ENCODE data around the gene ZBTB20.
"Not testable (repeated sequence)": the region's sequence is repeated elsewhere in the genome, so short reads cannot be mapped to it uniquely, and the experiment has no call there.

ZBTB20 gene

DNA sequence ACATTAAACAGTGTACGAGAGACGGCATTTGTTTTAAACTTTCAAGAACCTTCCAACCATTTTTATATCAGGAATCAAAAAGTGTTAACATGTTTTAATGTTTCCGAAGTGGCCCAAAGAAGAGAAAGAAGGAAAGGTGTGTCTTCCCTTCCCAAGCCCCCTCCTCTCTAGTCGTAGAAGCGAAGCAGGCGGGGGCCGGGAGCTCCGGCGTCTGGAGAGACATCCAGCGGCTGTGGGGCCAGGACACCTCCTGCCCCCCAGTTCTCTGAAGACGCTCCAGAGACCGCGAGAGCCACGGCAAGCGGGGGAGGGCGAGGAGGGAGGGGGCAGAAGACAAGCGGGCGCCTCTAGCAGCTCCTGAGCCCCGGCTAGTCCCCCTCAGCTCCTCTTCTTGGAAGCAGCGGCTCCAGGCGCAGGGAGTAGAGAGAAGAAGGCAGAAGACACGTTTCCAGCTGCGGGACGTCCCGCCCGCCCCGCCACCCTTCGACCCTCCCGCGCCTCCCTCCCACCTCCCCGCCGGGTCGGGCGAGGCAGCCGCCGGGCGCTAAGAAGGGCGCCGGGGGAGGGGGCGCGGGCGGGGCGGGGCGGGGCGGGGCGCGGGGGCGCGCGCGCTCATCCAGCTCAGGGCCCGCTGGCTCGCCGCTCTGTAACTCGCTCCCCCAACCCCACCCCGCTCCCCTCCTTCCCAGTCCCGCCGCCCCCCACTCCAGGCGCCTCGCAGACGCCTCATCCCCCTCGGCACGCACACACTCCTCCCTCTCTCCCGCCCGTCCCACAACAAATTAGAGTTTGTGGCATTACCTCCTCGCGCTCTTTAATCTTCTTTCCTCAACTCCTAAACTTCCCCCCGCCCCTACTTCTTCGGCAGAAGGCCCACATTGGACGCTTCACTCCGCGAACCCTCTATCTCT is at the start of gene ZBTB20:
TSS of gene ZBTB20 (minus strand) at position 871 of the 911 bp plus-strand sequence.
- TF ChIP-seq, protein P1, sequence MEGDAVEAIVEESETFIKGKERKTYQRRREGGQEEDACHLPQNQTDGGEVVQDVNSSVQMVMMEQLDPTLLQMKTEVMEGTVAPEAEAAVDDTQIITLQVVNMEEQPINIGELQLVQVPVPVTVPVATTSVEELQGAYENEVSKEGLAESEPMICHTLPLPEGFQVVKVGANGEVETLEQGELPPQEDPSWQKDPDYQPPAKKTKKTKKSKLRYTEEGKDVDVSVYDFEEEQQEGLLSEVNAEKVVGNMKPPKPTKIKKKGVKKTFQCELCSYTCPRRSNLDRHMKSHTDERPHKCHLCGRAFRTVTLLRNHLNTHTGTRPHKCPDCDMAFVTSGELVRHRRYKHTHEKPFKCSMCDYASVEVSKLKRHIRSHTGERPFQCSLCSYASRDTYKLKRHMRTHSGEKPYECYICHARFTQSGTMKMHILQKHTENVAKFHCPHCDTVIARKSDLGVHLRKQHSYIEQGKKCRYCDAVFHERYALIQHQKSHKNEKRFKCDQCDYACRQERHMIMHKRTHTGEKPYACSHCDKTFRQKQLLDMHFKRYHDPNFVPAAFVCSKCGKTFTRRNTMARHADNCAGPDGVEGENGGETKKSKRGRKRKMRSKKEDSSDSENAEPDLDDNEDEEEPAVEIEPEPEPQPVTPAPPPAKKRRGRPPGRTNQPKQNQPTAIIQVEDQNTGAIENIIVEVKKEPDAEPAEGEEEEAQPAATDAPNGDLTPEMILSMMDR (conservative IDR thresholded peaks at IDR 0.05; ENCODE audit: low read depth, low read length) = no peak
- peak within 1 kb of the TSS; percentile 71 for H3K4me3 ChIP-seq (ENCODE audit: low read length)
- DNase-seq (ENCODE audit: low read depth) = peak; percentile 31

DNA sequence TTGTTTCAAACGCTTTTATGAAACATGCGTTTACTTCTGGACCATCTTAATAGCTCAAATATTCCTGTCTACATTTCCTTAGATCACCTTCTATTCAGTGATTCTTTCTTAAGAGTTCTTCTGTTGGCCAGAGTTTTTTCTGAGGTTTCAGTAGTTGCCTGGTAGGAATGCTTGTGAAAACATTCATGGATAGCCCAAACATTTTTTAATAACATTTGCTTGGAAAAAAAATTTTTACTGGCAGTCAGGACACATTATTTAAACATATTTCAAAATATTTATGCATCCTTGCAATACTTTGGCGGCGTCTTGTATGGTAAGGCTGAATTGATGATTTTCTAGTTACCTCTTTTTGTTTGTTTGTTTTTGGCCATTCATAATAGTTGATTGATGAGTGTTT is 47.4 kb upstream of the ZBTB20 start:
- TF ChIP-seq, protein P1 (conservative IDR thresholded peaks at IDR 0.05; ENCODE audit: low read depth, low read length) = no peak
- no peak overlapping the region for H3K4me3 ChIP-seq (ENCODE audit: low read length)
- DNase-seq (ENCODE audit: low read depth) = no peak

DNA sequence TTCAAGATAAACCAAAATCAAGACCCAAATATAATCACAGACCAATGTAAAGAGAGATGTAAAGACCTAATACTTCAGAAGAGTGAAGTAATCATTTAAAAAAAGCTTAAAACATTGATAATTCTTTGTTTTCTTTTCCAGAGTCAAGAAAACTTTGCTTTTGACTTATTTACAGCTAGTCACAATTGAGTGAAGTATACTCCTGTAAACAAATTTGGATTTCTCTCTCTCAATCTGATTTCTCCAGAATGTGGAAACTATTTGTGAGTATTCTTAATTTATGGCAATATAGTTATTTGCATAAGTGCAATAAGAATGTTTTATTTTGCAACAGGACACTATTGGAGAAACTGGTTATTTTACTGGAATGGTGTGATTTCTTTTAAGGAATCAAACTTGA is 43.7 kb upstream of the ZBTB20 start:
- no peak for DNase-seq (ENCODE audit: low read depth)
- TF ChIP-seq, protein P1 (conservative IDR thresholded peaks at IDR 0.05; ENCODE audit: low read depth, low read length) = no peak
- no peak overlapping the region for H3K4me3 ChIP-seq (ENCODE audit: low read length)

DNA sequence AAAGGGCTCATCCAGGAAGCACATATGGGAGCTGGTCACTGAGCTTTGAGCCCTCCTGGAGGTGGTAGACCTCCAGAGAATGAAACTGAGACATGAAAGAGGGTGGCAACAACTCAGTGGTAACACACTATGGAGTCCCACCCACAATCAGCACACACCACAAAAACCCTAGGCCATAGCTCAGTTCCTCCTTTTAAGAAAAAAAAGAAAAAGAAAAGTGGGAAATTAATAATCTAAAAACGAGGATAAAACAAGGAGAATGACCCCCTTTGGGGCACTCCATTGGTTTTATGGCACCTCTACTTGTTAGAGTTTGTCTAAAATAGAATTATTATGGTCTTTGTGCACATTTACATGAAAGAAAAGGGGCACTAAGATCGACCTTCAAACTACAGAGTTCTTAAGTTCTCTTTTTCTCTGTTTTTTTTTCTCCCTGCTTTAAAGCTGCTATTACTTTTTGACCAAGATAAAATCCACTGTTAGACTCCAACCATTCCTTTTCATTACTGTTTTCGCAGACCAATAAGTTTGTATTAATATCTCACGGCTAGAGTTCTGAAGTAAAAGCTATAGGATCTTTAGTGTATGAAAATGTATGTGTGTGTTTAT is 40.2 kb upstream of the ZBTB20 start:
- no peak for DNase-seq (ENCODE audit: low read depth)
- no peak overlapping the region for H3K4me3 ChIP-seq (ENCODE audit: low read length)
- TF ChIP-seq, protein P1 (conservative IDR thresholded peaks at IDR 0.05; ENCODE audit: low read depth, low read length) = no peak

DNA sequence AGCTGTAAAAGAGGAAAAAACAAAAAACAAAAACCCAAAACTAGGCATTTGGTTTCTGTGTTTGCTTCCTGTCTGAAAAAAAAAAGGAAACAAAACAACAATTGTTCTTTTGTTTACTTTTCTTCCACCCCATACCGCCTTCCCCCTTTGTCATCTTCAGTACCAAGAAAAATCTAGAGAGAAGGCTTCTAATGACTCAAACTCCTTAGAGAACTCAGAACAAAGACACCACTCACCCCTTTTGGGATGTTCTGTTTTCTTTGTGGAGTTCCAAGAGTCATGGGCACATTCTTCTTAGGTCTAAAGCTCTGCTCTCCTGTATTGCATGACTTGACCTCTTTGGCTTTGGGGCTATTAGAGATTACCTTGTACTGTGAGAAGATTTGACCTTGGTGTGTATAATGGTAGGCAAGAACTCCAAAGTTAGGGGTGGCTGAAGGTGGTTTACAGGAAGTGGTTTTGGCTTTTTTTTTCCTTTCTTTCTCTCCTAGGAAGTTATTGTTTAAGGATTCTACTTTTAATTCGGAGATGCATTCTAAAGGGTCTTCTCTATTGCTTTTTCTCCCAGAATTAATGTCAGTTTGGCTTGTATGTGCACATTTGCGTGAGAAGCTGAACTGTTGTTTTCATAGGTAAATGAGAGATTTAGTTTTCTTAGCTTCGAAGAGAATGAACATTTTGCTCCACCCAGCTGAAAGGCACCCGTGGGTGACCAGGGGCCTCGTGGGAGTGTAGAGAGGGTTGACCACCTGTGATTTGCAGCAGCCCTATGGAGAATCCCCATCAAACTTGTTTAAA is 39.5 kb upstream of the ZBTB20 start:
- TF ChIP-seq, protein P1 (conservative IDR thresholded peaks at IDR 0.05; ENCODE audit: low read depth, low read length) = no peak
- H3K4me3 ChIP-seq (ENCODE audit: low read length) = no peak overlapping the region
- no peak for DNase-seq (ENCODE audit: low read depth)

DNA sequence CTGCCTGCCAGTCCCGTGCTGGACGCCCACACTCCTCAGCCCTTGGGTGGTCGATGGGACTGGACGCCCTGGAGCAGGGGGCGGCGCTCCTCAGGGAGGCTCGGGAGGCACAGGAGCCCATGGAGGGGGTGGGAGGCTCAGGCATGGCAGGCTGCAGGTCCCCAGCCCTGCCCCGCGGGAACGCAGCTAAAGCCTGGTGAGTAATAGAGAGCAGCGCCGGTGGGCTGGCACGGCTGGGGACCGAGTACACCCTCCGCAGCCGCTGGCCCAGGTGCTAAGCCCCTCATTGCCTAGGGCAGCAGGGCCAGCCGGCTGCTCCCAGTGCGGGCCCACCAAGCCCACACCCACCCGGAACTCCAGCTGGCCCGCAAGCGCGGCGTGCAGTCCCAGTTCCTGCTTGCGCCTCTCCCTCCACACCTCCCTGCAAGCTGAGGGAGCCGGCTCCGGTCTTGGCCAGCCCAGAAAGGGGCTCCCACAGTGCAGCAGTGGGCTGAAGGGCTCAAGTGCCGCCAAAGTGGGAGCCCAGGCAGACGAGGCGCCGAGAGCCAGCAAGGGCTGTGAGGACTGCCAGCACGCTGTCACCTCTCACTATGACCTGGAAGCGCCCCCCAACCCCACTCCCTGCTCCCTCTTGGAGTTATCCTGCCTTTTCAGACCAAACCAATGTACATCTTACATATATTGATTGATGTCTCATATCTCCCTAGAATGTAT is 37.9 kb upstream of the ZBTB20 start:
- not testable (repeated sequence) for DNase-seq (ENCODE audit: low read depth); H3K4me3 ChIP-seq (ENCODE audit: low read length)

DNA sequence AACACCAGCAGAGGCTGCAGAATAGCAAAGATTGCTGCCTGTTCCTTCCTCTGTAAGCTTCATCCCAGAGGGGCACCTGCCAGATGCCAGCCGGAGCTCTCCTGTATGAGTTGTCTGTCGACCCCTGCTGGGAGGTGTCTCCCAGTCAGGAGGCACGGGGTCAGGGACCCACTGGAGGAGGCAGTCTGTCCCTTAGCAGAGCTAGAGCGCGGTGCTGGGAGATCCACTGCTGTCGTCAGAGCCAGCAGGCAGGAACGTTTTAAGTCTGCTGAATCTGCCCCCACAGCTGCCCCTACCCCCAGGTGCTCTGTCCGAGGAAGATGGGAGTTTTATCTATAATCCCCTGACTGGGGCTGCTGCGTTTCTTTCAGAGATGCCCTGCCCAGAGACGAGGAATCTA is 31.8 kb upstream of the ZBTB20 start:
- not testable (repeated sequence) for DNase-seq (ENCODE audit: low read depth); H3K4me3 ChIP-seq (ENCODE audit: low read length)
